GM12872 (cell line): ENCODE data around the gene LRMDA.

Source experiments
- CTCF ChIP-seq: IDR thresholded peaks from 3 replicates; pipeline ENCODE4 v1.5.1; 2011; ENCODE audit warnings: low read depth, mild to moderate bottlenecking, low read length, moderate library complexity; ENCODE audit not compliant: insufficient read depth

Gene LRMDA

DNA sequence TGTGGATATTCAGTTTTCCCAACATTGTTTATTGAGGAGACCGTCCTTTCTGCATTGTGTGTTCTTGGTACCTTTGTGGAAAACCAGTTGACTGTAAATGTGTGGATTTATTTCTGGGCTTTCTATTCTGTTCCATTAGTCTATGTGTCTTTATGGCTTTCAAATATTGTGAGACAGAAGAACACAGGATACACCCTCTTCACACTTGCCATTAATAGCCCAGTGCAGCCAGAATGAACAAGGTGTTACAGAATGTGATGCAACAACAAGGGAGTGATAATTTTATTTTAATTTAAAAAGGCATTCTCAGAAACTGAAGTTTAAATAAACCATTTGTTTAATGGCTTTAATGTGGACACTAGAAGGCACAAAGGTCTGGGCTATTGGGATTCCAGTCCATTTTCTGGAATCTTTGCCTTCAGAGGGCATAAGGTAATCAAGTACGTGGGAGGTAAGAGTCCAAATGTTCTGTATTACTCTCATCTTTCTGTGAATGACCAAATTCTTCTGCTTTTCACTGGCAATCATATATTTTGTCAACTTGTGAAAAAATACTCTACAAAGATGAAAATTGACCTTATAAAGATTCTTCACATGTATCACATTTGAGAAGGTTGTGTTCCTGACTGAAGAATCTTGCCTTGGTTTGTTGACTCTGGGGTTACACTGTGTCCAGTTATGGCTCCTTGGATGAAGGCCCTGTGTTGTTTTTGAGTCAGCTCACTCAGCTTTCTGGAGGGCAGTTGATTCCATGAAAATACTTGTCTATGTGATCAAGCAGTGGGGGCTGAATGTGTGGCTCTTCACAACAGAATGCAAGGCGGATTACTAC, 962.7 kb downstream of the LRMDA start:
- no peak for TF ChIP-seq CTCF

GRCh38 chr10:76394707-76395042, 963.3 kb downstream of the LRMDA start:
- TF ChIP-seq CTCF: no peak

- TF ChIP-seq CTCF: no peak
Observed at GRCh38 chr10:76395251-76395650, 963.8 kb downstream of the LRMDA start.

GRCh38 chr10:76396134-76396533, 964.7 kb downstream of the LRMDA start:
- TF ChIP-seq CTCF: no peak

DNA sequence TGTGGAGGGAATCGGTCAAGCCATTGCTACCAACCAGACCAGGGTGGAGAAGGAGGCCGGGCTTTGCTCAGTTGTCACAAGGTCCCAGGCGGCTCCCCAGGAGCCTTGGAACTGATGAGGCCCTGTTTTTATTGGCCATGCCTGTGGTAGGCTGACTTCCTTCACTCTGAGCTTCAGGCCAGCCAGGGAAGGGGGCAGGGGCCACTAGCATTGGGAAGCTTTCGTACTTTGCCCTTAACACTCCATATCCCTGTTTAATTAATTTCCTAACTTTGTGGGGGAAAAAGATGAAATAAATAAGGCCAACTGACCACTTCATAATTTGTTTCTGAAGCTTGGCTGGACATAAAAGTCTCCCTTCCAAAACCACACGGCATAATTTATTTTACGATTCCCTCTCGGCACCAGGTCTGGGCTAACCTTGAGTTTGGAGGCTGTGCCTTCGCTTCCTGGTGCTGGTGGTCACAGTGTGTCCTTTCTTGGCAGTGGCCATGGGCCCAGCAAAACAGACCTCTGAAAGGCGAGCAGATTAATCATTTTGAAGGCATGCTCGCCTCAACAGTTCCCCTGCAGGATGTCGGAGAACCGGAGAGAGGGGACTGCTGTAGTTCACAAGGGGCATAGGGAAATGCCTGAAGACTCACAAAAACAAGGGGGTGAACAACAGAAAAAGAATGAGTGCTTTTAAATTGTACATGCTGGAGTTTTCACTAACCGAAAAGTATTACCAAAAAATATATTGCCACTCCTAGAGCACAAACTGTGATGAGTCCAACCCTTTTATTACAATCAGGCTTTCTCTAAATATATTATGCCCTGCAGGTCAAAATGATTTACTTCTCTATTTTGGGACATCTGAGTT, 966.0 kb downstream of the LRMDA start:
- no peak for TF ChIP-seq CTCF

DNA sequence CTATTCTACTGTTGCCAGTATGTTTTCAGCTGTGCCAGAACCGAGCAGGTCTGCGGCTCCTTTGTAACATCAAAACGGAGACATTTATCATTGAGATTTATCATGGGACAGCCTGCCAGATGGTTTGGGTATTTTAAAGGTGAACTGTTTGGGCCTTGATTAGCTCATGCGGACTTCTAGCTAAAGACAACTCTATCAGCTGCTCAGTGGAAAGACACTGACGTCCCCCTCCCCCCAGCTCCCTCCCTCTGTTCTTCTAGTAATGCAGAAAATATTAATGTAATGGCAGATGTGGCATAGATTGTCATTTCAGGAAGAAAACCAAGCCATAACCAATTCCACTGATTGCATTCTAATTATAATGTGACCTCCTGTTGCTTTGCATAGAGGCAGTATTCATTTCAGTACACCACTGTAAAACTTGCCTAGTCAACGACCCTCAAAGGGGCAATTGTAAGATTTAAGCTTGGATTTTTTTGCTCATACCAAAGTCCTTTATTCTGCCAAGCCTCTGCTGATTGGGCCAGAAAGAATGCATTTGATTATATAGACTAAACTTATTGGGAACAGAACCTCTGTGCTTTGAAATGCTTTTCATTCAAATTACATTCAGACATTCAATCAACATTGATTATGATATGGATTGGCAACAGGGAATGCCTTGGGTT, 966.8 kb downstream of the LRMDA start:
- no peak for TF ChIP-seq CTCF

DNA sequence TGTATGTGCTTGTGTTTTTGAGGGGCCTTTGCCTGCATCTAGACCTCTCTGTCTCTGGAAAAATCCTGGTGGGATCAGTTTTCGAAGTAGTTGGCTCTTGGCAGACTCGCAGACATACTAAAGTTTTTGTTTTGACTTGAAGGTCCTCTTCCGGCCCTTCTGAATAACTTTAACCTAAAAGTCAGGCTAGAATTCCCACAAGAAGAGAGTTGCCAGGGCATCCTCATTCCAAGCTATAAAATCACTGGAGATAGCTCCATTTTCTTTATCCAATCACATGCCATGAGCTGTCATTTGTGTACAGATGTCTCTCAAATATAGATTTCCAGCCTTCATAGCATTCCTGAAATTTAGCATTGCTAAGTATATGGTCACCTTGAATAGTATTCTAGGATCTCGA, 967.8 kb downstream of the LRMDA start:
- TF ChIP-seq CTCF: no peak
